Measurements from ENCODE around the gene DCDC2C.

GRCh38 chr2:3696545-3696944 is 6.8 kb upstream of the DCDC2C start:
- TF ChIP-seq POLR2A (IDR thresholded peaks at IDR 0.05; ENCODE audit: low read depth, low read length) (no peak), POLR2AphosphoS5 (IDR thresholded peaks at IDR 0.05; ENCODE audit: low read depth, low read length) (no peak), TAF1 (IDR thresholded peaks at IDR 0.05; ENCODE audit: borderline replicate concordance, low read depth, low read length) (no peak)

All from GM12892 (cell line).